Endothelial cell of umbilical vein (primary cell): ENCODE results near the gene THSD7B. TPM values are rescaled to one million over a fixed set of nuclear protein-coding genes. Genes with fewer than 3 reads are reported as not detected.

ENCODE experiments used
- BruUV-seq: library from RNA; stranded (reverse); fragments of 400-500 nt; replicated peaks from 2 replicates; lab custom pipeline; 2021; lab: Mats Ljungman, UMichigan
- CTCF ChIA-PET: fragments of 300-600, 350-600 bp; sonication (Branson Sonifier 250); formaldehyde crosslinking; loops from one replicate; lab custom pipeline; 2021; ENCODE audit warnings: antibody characterized with exemption, inconsistent platforms; lab: Charles Lee
- POLR2A ChIA-PET: fragments of 300-600, 350-600 bp; sonication (Branson Sonifier 250); formaldehyde crosslinking; loops from one replicate; lab custom pipeline; 2021; ENCODE audit warnings: antibody characterized with exemption, inconsistent platforms; lab: Charles Lee
- DNase-seq: peaks from one replicate; pipeline ENCODE4 v3.0.0-alpha.2; 2011; ENCODE audit warnings: low read depth, low spot score
- FAIRE-seq: peaks from 2 replicates; lab custom pipeline; 2011; peaks lifted over from hg19 to GRCh38; lab: Jason Lieb, UNC
- H2AFZ ChIP-seq: 2 replicates; pipeline ENCODE4 v1.6.0; 2012; ENCODE audit warnings: low read depth, low read length, control low read depth, inconsistent platforms
- H3K27ac ChIP-seq: 2 replicates; pipeline ENCODE4 v1.5.1; 2011; ENCODE audit warnings: low read depth, mild to moderate bottlenecking, control low read depth, low read length, moderate library complexity; ENCODE audit not compliant: insufficient read depth
- H3K27me3 ChIP-seq, 2 experiments: 2 replicates each; pipeline versions ENCODE4 v1.6.0 to v1.6.1; 2011; ENCODE audit warnings: low read length in 2 of 2, mixed read lengths in 1 of 2; ENCODE audit not compliant: control insufficient read depth in 2 of 2, insufficient read depth in 2 of 2
- H3K36me3 ChIP-seq, 2 experiments: 2 replicates in 1 of 2; 3 replicates in 1 of 2; pipeline ENCODE4 v1.5.1; 2011; ENCODE audit warnings: low read length in 2 of 2, mild to moderate bottlenecking in 1 of 2, moderate library complexity in 1 of 2; ENCODE audit not compliant: control insufficient read depth in 2 of 2, insufficient read depth in 2 of 2; ENCODE audit errors: extremely low read depth in 1 of 2
- H3K4me1 ChIP-seq: 3 replicates; pipeline ENCODE4 v1.5.1; 2011; ENCODE audit warnings: mild to moderate bottlenecking, low read length; ENCODE audit not compliant: control insufficient read depth, insufficient read depth; ENCODE audit errors: extremely low read depth
- H3K4me2 ChIP-seq: 2 replicates; pipeline ENCODE4 v1.6.1; 2011; ENCODE audit warnings: low read length, control low read depth, mixed read lengths; ENCODE audit not compliant: insufficient read depth
- H3K4me3 ChIP-seq, 3 experiments: fragments of 200-600 bp in 1 of 3; sonication (generic), shearing (Covaris generic) in 1 of 3; replicated peaks in 1 of 3; 2 replicates each; pipeline ENCODE4 v1.5.1; 2011 to 2016; ENCODE audit warnings: control low read depth in 3 of 3, low read length in 3 of 3, mild to moderate bottlenecking in 2 of 3, inconsistent platforms in 1 of 3, low read depth in 1 of 3, moderate library complexity in 1 of 3; ENCODE audit not compliant: insufficient read depth in 1 of 3
- H3K79me2 ChIP-seq: 2 replicates; pipeline ENCODE4 v1.6.0; 2012; ENCODE audit warnings: low read length, inconsistent platforms; ENCODE audit not compliant: control insufficient read depth, insufficient read depth
- H3K9ac ChIP-seq: replicated peaks from 2 replicates; pipeline ENCODE3; 2011; ENCODE audit warnings: low read length, control low read depth; ENCODE audit not compliant: insufficient read depth; ENCODE audit errors: extremely low read depth
- H3K9me1 ChIP-seq: replicated peaks from 3 replicates; pipeline ENCODE4 v1.6.0; 2011; ENCODE audit warnings: mild to moderate bottlenecking, low read length; ENCODE audit not compliant: control insufficient read depth, insufficient read depth; ENCODE audit errors: extremely low read depth
- H3K9me3 ChIP-seq: replicated peaks from 2 replicates; pipeline ENCODE4 v1.5.1; 2012; ENCODE audit warnings: low read length, inconsistent platforms; ENCODE audit not compliant: control insufficient read depth, insufficient read depth
- H4K20me1 ChIP-seq: replicated peaks from 2 replicates; pipeline ENCODE3; 2011; ENCODE audit warnings: mild to moderate bottlenecking, low read length; ENCODE audit not compliant: control insufficient read depth, insufficient read depth; ENCODE audit errors: extremely low read depth
- EZH2 ChIP-seq: IDR thresholded peaks from 2 replicates; pipeline ENCODE4 v1.6.1; 2012; ENCODE audit warnings: borderline replicate concordance, low read depth, mild to moderate bottlenecking, moderate library complexity, low read length, inconsistent platforms; ENCODE audit not compliant: severe bottlenecking
- FOS ChIP-seq: IDR thresholded peaks from 2 replicates; pipeline ENCODE4 v1.6.1; 2011; ENCODE audit warnings: mild to moderate bottlenecking, low read length, moderate library complexity, borderline replicate concordance; ENCODE audit not compliant: insufficient read depth
- GATA2 ChIP-seq: IDR thresholded peaks from 2 replicates; pipeline ENCODE4 v1.7.0; 2011; ENCODE audit warnings: low read depth, mild to moderate bottlenecking, moderate library complexity, mixed read lengths, low read length; ENCODE audit not compliant: insufficient read length, insufficient read depth
- JUN ChIP-seq: IDR thresholded peaks from 2 replicates; pipeline ENCODE4 v1.6.1; 2011; ENCODE audit warnings: borderline replicate concordance, low read depth; ENCODE audit not compliant: insufficient read length, insufficient read depth
- MYC ChIP-seq: IDR thresholded peaks from one replicate; pipeline ENCODE4 v1.6.1; 2011; ENCODE audit warnings: mild to moderate bottlenecking, low read depth, low read length
- POLR2A ChIP-seq: IDR thresholded peaks from 2 replicates; pipeline ENCODE4 v1.6.1; 2012; ENCODE audit warnings: low read depth, mild to moderate bottlenecking, control low read depth, low read length
- POLR2AphosphoS5 ChIP-seq: IDR thresholded peaks from 2 replicates; pipeline ENCODE4 v1.6.1; 2012; ENCODE audit warnings: low read depth, mild to moderate bottlenecking, control low read depth, low read length, moderate library complexity; ENCODE audit not compliant: insufficient read depth
- dilution Hi-C: fragments of 300-500 bp; cut with MboI; formaldehyde crosslinking; loops from one replicate; pipeline ENCODE4 v1.15.0; 2019; ENCODE audit warnings: low sequenced_read_pairs; ENCODE audit not compliant: extremely low pct_ligation_motif_present
- intact Hi-C: fragments of 100-400 bp; cut with micrococcal nuclease; formaldehyde crosslinking; loops from one replicate; pipeline ENCODE4 v1.10.0; 2022
- polyA plus RNA-seq, 4 experiments: library from polyadenylated mRNA; depleted of rRNA in 3 of 4; stranded (reverse) in 3 of 4; unstranded in 1 of 4; fragments of >200 nt; gene quantifications; 2 replicates each; pipeline versions ENCODE4 v1.2.1 to v1.2.3, GENCODE V29; 2011 to 2012; ENCODE audit warnings: missing spikeins in 1 of 4
- total RNA-seq: library from RNA; stranded (reverse); gene quantifications from 2 replicates; pipeline ENCODE4 v1.2.3, GENCODE V29; 2021
- TF ChIP-seq, protein P1 (sequence below), 2 donors: IDR thresholded peaks; 1 replicate in 1 of 2; 2 replicates in 1 of 2; pipeline ENCODE4 v1.5.1; 2011; ENCODE audit warnings: low read length in 2 of 2, mild to moderate bottlenecking in 2 of 2, moderate library complexity in 2 of 2, control low read depth in 1 of 2, inconsistent platforms in 1 of 2, low read depth in 1 of 2; ENCODE audit not compliant: insufficient read depth in 1 of 2; ENCODE audit errors: extremely low read depth in 1 of 2
- TF ChIP-seq, protein P2 (sequence below): IDR thresholded peaks from 2 replicates; pipeline ENCODE4 v1.6.1; 2011; ENCODE audit not compliant: insufficient read depth, insufficient read length

The THSD7B gene
- total and polyA plus RNA-seq, 2 donors (not counting 3 experiments of a cell fraction or from before 2014, with no cell fraction given), result 0.04 TPM; not detected in 1

DNA sequence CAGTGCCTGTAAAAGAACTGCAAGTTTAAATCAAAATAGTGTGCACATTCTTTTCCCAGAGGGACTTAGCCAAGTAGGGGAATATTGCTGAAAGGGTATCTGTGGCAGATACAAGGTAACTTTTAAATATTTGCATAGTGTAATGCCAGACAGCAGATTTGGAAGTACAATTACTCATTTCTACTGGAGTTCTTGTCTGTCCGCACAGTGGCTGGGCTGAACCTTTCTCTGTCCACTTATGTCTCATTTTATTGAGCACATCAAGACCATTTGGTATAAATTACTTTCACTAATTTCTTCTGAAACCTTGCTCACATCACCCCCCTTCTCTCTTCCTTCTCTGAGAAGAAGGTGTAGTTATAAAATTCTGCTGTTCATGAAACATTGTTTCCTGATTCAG lies 271.3 kb downstream of the THSD7B start:
- intact Hi-C loops, result no loop called here
- no peak for TF ChIP-seq GATA2
- TF ChIP-seq POLR2AphosphoS5, result no peak
- no peak for TF ChIP-seq FOS
- TF ChIP-seq, protein P1, sequence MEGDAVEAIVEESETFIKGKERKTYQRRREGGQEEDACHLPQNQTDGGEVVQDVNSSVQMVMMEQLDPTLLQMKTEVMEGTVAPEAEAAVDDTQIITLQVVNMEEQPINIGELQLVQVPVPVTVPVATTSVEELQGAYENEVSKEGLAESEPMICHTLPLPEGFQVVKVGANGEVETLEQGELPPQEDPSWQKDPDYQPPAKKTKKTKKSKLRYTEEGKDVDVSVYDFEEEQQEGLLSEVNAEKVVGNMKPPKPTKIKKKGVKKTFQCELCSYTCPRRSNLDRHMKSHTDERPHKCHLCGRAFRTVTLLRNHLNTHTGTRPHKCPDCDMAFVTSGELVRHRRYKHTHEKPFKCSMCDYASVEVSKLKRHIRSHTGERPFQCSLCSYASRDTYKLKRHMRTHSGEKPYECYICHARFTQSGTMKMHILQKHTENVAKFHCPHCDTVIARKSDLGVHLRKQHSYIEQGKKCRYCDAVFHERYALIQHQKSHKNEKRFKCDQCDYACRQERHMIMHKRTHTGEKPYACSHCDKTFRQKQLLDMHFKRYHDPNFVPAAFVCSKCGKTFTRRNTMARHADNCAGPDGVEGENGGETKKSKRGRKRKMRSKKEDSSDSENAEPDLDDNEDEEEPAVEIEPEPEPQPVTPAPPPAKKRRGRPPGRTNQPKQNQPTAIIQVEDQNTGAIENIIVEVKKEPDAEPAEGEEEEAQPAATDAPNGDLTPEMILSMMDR (IDR thresholded peaks at IDR 0.05; ENCODE audit: extremely low read depth in 1 of 2, insufficient read depth in 1 of 2, low read depth in 1 of 2, low read length in 2 of 2), result no peak
- no peak for TF ChIP-seq POLR2A
- no peak for TF ChIP-seq MYC
- no peak for TF ChIP-seq EZH2
- TF ChIP-seq JUN, result no peak
- TF ChIP-seq, protein P2, sequence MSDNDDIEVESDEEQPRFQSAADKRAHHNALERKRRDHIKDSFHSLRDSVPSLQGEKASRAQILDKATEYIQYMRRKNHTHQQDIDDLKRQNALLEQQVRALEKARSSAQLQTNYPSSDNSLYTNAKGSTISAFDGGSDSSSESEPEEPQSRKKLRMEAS, result no peak
- H4K20me1 ChIP-seq, result no peaks in the 10 kb centered on the region
- no peaks in the 10 kb centered on the region for H3K9me1 ChIP-seq
- no peaks in the 10 kb centered on the region for H3K9me3 ChIP-seq
- H3K27me3 ChIP-seq, result no peaks in the 10 kb centered on the region
- DNase-seq (no peak), FAIRE-seq (no peak)
- dilution Hi-C loops, result no loop called here
- no peaks in the 10 kb centered on the region for H3K4me1 ChIP-seq
- no peak overlapping the region for H3K27ac ChIP-seq
- H3K4me3 ChIP-seq, result no peak overlapping the region
- H3K9ac ChIP-seq, result no peak overlapping the region
- no peaks in the 10 kb centered on the region for H3K79me2 ChIP-seq
- H3K4me2 ChIP-seq, result no peak overlapping the region
- no peak overlapping the region for H2AFZ ChIP-seq
- BruUV-seq, result no TSS peak
- ChIA-PET POLR2A (no interaction called here), CTCF (no interaction called here)
- no peaks in the 10 kb centered on the region for H3K36me3 ChIP-seq
